Hepatocyte (in vitro differentiated cells): Measurements from ENCODE around the gene F2R.

Experiments
- CTCF ChIP-seq: fragments of 200-600 bp; sonication (generic); IDR thresholded peaks from 2 replicates; pipeline ENCODE4 v1.5.1; 2016; ENCODE audit warnings: antibody characterized with exemption, mild to moderate bottlenecking; ENCODE audit not compliant: poor library complexity
- EZH2phosphoT487 ChIP-seq: fragments of 200-600 bp; sonication (generic); IDR thresholded peaks from one replicate; pipeline ENCODE4 v1.6.1; 2018; ENCODE audit warnings: antibody characterized with exemption, mild to moderate bottlenecking, low read depth, moderate library complexity; ENCODE audit not compliant: unreplicated experiment, severe bottlenecking

GRCh38 chr5:76715486-76715735 lies 515 bp upstream of the F2R start:
- TF ChIP-seq CTCF (no peak), EZH2phosphoT487 (no peak)
